SHP77 treated with DMSO at 0.1 percent for 48 hours (cell line): ENCODE measurements around the gene NTN5.
"Not testable (repeated sequence)": the region's sequence is repeated elsewhere in the genome, so short reads cannot be mapped to it uniquely, and the experiment has no call there.

Experiments used
- DNase-seq: peaks from one replicate; lab custom pipeline; 2025; lab: John Stamatoyannopoulos, UW

NTN5 gene

DNA sequence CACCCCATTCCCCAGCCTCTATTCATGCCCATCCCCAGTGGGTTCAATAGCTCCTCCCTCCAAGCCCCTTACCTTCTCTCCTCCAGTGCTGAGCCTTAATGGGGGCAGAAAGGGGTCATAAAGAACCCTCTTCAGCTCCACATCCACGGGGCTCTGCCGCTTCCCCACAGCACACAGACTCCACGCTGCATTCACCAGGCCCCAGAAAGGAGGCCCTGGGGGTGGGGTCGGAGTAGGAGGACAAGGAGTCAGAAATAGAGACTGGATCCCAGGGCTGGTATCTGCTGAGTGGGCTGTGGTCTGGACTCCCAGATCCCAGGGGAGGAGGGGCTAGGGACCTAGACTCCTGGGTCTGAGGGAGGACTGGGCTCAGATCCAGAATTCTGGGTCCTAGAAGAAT, 28.5 kb downstream of the NTN5 start:
- DNase-seq, result no peak

DNA sequence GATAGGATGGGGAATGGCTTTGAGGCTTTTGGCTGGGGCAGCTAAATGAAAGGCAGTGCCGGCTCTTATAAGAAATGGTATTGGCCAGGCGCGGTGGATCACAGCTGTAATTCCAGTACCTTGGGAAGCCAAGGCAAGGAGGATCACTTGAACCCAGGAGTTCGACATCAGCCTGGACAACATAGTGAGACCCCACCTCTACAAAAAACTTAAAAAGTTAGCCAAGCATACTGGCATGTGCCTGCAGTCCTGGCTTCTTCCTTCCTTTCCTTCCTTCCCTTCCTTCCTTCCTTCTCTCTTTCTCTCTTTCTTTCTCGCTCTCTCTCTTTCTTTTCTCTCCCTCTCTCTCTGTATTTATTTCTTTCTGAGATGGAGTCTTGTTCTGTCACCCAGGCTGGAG, 30.0 kb downstream of the NTN5 start:
- no peak for DNase-seq

- DNase-seq, result no peak
Measured at GRCh38 chr19:48641850-48642249, 31.0 kb downstream of the NTN5 start.

DNA sequence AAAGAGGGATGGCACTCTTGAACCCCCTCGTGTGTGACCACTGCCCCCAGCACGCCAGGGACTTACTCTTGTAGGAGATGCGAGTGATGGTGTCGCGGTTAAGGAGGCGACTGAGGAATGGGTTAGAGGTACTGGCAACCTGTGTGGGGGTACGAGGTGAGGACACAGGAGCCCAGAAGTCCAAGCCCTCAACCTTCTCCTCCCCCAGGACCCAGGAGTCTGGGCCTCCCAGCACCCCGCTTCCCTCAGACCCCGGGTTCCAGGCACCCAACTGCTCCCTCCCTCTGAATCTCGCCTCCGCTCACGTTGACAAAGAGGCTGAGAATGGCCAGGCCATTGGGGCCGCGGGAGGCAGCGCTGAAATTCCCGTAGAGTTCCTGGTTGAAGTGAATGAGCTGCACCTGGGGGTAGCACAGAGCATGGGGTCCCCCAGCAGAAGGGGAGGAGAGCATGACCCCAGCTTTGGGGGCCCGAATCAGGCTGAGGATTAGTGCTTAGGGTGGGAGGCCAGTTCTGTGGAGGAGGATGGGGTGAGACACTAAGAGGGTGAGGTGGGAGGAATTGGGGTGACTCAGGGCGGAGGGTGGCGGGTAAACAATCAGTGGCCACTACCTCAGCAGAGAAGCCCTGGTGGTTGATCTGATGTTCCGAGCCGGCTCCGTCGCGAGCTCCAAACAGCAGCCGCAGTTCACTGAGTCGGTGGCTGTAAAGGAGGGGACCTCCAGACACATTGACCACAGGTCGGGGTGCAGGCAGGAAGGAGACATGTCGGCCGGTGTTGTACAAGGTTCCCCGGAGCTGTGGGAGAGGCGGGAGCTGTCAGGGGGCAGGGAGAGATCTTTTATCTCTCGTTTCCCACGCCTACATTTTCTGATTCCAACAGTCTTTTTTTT, 33.1 kb downstream of the NTN5 start:
- no peak for DNase-seq

DNA sequence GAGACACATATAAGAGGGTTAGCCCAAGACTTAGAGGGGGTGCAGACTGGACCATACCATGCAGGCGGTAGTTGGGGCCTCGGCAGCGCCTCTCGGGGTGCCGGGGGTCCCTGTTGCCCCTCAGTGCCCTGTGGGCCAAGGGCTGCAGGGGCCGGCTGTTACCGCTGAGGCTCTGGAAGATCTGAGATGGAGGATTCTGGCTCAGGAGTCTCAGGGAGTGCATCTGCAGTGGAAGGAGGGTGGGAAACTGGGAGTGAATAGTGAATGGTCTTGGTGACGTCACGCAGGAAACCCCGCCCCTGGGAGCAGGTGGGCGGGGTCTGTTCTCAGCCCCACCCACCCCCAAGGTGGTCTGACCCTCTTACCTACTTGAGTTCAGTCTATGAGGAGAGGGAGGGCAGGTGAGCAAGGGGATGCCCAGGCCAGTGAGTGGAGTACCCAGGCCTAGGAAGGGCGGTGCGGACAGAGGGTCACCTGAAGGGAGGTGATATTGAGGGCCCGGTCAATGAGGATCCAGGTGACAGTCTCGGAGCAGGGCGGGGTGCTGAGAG, 33.9 kb downstream of the NTN5 start:
- no peak for DNase-seq

DNA sequence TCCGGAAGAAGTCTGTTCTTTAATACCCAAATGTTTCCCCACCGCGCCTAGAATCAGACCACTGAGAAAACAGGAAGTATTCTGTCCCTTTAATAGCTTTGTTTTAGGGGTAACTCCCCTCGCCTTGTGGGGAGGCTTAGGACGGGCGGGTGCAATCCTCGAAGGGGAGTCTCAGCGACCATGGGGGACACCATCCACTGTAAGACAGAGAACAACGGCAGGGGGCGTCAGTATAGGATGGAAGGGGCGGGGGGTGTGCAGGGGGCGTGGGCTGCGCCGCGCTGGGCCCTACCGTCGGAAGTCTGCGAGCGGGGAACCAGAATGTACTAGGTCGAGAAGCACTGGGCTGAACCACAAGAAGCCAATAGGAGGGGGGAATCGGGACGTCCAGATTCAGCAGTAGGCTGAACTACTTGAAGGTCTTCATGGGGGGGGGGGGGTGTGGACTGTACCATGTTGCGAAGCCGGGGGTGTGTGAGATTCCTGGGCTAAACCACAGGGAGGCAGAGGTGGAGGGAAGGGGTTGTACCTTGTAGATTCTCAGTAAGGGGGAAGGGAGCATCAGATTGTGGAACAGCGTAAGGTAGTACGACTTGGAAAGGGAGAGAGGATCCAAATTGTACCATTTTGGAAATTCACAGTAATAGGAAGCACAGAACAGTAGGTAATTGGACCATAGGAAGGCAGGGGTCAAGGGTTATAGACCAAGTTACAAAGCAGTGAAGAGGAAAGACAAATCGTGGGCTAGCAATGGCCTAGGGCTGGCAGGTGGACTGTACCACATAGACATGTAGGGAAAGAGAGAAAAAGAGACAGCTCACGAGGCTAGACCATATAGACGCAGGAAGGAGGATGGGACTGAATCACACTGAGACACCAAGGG, 34.6 kb downstream of the NTN5 start:
- peak; percentile 50 for DNase-seq

DNA sequence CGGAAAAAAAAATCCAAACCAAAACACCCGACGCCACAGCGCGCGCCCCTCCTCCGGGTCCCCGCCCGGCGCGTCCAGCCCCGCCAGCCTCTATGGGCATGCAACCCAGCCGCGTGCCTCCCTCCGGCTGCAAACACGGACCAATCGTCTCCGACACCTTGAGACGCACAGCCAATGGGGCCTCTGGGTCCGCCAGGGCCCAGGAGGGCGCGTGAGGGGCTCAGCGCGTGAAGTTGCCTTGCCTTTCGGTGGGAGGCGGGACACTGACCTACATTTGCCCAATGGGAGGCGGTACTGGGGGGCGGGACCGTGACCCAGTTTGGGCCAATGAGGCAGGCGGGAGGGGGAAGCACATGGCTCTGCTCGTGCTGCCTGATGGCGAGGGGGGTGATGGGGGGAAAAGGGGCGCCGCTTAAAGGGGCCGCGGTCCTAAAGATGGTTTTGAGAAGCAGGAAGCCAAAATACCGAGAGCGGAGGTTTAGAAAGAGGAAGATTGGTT, 35.3 kb downstream of the NTN5 start:
- peak; percentile 92 for DNase-seq

GRCh38 chr19:48636859-48637448, 35.9 kb downstream of the NTN5 start, which contains the start of gene DBP:
Gene DBP (minus strand): TSS chr19:48637379. CDS start chr19:48636994, 385 bp downstream.
- no peak for DNase-seq

DNA sequence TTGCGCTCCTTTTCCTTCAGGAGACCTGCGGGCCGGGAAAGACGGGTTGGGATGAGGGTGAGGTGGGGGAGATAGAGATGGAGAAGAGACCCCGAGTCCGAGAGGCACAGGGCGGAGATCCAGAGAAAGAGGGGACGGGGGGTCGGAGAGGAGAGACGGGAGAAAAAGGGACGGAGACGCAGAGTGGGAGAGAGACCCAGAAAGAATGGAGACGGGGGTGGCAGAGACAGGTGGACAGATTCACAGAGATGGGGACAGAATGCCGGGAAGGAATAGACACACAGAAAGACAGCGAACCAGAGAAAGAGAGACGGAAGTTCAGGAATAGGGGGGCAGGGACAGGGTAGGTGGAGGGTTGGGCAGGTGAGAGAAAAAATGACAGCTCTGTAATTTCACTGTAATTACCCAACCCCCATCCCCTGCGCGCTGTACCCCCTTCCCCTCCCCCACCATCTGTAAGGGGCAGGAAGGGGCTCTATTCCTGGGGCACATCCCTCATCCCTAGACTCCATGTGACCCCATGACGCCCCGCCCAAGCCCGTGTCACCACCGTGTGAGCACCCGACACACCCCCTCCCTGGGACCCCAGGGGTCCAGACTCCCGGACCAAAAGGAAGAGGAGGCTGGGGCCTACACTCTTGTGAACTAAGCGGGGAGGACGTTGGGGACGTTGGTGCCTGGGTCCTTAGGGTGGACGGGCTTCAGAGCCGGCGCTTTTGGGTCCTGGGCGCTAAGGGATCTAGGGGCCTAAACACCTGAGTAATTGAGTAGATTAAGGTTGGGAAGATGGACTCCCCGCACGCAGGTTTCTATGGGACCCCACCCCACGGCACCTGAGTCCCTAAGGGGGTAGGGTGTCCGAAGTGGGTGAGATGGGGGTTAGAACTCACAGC, 36.6 kb downstream of the NTN5 start:
- DNase-seq, result no peak

GRCh38 chr19:48635263-48635965, 37.4 kb downstream of the NTN5 start:
- no peak for DNase-seq

DNA sequence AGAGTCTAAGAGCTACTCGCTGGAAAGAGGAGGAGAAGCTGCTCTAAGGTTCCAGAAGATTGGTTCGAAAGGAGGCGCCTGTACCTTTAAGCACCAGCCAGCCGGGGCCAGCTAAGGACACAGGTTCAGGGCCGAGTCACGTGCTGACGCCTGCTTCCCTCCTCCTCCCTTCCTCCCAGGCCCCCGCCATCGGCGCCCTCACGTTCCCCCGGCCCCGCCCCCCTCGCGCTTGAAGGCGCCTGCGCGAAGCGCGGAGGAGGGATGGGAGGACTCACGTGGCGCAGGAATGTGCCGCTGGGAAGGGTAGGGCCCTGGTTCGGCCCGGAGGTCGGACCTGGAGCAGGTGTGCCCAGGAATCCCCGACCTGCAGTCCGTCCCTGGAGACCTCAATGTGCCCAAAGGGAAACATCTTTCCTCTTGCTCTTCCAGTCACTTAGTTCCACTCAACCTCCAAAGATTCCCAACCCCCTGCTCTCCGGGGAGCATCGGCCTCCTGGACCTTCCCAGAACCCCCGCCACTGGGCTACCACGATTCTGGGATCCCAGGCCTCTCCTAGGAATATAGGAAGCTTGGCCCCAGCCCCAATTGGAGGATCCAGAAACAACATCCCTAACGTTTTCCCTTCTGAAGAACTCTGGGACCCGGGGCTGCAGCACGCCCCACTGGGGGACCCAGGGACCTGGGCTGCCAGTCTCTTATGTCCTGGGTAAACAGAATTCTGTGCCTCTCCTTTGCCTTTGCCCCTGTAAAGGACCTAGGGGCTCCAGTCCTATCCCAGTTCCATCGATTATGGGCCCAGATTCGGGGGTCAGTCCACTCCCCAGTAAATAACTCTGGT, 38.2 kb downstream of the NTN5 start:
- peak; percentile 87 for DNase-seq

- DNase-seq, result no peak
Measured at GRCh38 chr19:48634036-48634342, 38.8 kb downstream of the NTN5 start.

DNA sequence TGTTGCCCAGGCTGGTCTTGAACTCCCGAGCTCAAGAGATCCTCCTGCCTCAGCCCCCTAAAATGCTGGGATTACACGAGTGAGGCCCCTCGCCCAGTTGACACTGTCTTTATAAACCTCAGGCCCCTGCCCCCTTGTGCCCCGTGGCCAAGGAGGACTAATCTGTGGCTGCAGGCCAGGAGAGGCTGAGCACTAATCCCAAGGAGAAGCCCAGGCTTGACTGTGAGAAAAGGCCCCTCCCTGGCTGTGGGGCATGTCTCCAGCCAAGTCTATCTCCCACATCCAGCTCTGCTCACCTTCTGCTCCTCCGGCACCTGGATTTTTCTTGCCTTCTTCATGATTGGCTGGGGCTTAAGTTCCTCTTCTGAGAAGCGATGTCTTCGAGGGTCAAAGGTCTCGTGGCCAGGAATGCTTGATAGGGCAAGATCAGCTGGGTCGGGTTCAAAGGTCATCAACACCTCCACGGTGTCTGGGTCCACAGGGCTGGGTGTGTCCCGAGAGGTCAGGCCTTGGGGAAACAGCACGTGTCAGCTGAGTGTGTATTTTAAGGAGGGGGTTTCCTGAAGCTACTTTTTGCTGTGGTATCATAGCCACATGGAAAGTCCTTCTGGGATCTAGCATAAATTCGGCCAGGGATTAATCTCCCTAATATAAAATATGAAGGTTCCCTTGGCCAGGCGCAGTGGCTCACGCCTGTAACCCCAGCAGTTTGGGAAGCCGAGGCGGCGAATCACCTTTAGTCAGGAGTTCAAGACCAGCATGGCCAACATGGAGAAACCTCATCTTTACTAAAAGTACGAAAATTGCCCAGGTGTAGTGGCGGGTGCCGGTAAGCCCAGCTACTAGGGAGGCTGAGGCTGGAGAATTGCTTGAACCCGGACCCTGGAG, 39.4 kb downstream of the NTN5 start:
- DNase-seq, result no peak

GRCh38 chr19:48632692-48633147, 40.1 kb downstream of the NTN5 start:
- DNase-seq, result no peak

GRCh38 chr19:48632286-48632685, 40.5 kb downstream of the NTN5 start:
- DNase-seq, result not testable (repeated sequence)

- DNase-seq, result no peak
Measured at GRCh38 chr19:48631225-48631624, 41.6 kb downstream of the NTN5 start.

DNA sequence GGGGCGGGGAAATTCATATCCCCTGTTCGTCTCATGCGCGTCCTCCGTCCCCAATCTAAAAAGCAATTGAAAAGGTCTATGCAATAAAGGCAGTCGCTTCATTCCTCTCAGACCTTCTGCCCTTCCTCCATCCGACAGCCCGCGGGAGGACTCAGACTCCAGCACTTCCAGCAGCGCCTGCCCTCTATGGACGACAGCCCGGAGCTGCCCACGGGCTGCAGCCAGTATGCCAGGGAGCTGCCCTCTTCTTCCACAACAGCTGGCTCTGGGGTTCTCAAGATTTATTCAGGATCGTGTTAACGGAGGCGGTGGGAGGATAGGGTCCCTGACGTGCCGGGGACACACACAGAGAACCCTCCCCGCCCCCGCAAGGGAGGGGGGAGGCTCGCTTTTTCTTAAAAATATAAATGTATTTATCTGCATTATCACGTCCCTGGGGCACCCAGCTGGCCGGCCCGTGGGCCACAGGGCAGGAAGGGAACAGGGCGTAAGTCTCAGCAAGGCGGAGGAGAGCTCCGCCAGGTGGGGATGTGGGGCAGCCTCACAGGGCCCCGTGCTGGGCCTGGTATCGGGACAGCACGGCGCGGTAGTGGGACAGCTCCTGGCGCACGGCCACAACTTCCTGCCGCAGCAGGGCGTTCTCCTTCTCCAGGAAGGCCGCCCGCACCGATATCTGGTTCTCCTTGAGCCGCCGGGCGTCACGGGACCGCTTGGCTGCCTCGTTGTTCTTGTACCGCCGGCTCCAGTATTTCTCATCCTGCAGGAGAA, 42.3 kb downstream of the NTN5 start:
- no peak for DNase-seq
